Measurements from ENCODE around the gene FLOT1. TPM values are rescaled to one million over a fixed set of nuclear protein-coding genes. Genes with fewer than 3 reads are reported as not detected.

The FLOT1 gene
- total and polyA plus RNA-seq, 9 of the 15 experiments (the other 6 are each of a cell fraction or from before 2014, with no cell fraction given) = 11.7 to 149 (median 118) TPM

- TF ChIP-seq CREB1 (IDR thresholded peaks at IDR 0.05) (peak; percentile 56), CREB1 (CRISPR knock-in tag; IDR thresholded peaks at IDR 0.05) (no peak; the same call in none of the 2 replicates), ZNF79 (CRISPR knock-in tag; IDR thresholded peaks at IDR 0.05; ENCODE audit: low read depth) (no peak), CREB5 (CRISPR knock-in tag; IDR thresholded peaks at IDR 0.05) (peak; percentile 64; the same call in 1 of the 2 replicates), ZNF436 (CRISPR knock-in tag; IDR thresholded peaks at IDR 0.05) (no peak), ZNF232 (CRISPR knock-in tag; IDR thresholded peaks at IDR 0.05) (0 out of 2 replicates have a peak, but pooled peaks have one; percentile 39), ZBTB2 (IDR thresholded peaks at IDR 0.05) (peak; percentile 94), SMARCA5 (IDR thresholded peaks at IDR 0.05) (peak; percentile 72; the same call in 1 of the 2 replicates), CC2D1A (IDR thresholded peaks at IDR 0.05) (0 out of 2 replicates have a peak, but pooled peaks have one; percentile 49), POLR2AphosphoS5 (IDR thresholded peaks at IDR 0.05; ENCODE audit: control insufficient read depth, insufficient read depth, low read depth, low read length) (peak; percentile 78), CTBP1 (IDR thresholded peaks at IDR 0.05; ENCODE audit: borderline replicate concordance) (peak; percentile 92; the same call in 1 of the 2 replicates), KDM5B (IDR thresholded peaks at IDR 0.05; ENCODE audit: insufficient replicate concordance, low read depth, low read length) (peak; percentile 77), CBFA2T3 (IDR thresholded peaks at IDR 0.05) (peak; percentile 83), ZEB2 (IDR thresholded peaks at IDR 0.05) (peak; percentile 88), SMARCA4 (IDR thresholded peaks at IDR 0.05) (peak; percentile 63), PKNOX1 (IDR thresholded peaks at IDR 0.05) (peak; percentile 85), NFIC (IDR thresholded peaks at IDR 0.05) (peak; percentile 60; the same call in 1 of the 2 replicates), CEBPG (CRISPR knock-in tag; IDR thresholded peaks at IDR 0.05) (no peak), CEBPG (tag; conservative IDR thresholded peaks at IDR 0.05 in 1 of 2, IDR thresholded peaks at IDR 0.05 in 1 of 2) (no peak), BRCA1 (IDR thresholded peaks at IDR 0.05) (no peak), BRCA1 (CRISPR knock-in tag; IDR thresholded peaks at IDR 0.05) (0 out of 2 replicates have a peak, but pooled peaks have one; percentile 37)
Observed at GRCh38 chr6:30686908-30687658, 55.4 kb downstream of the FLOT1 start (continued).
